HG02763 (cell line): ENCODE results near the gene SELENOM.

Source experiments
- ATAC-seq: cut with Tn5 transposase; IDR thresholded peaks from one replicate; pipeline ENCODE4 v1.9.1; 2021; ENCODE audit warnings: mild to moderate bottlenecking, moderate library complexity; ENCODE audit not compliant: unreplicated experiment

The SELENOM gene

GRCh38 chr22:31093086-31093850 is 14.1 kb downstream of the SELENOM start:
- ATAC-seq: no peak

DNA sequence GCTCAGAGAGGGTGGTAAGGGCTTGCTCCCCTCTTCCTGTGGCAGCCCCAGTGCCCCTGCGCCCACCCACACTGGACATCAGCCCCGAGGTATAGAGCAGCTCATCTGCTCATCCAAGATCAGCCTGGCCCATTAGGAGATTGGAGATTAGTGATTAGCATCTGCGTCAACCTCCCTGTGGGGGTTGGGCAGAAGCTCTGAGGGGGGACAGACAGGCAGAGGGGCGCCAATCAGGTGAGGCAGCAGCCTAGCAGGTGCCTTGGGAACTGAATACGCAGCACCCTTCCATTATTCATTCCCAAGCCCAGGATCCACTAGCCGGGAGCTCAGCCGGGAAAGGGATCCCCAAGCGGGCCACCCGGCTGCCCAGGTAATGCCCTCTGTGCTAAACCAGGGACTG is 15.2 kb downstream of the SELENOM start:
- no peak for ATAC-seq

GRCh38 chr22:31091106-31091975 is 16.0 kb downstream of the SELENOM start:
- no peak for ATAC-seq

DNA sequence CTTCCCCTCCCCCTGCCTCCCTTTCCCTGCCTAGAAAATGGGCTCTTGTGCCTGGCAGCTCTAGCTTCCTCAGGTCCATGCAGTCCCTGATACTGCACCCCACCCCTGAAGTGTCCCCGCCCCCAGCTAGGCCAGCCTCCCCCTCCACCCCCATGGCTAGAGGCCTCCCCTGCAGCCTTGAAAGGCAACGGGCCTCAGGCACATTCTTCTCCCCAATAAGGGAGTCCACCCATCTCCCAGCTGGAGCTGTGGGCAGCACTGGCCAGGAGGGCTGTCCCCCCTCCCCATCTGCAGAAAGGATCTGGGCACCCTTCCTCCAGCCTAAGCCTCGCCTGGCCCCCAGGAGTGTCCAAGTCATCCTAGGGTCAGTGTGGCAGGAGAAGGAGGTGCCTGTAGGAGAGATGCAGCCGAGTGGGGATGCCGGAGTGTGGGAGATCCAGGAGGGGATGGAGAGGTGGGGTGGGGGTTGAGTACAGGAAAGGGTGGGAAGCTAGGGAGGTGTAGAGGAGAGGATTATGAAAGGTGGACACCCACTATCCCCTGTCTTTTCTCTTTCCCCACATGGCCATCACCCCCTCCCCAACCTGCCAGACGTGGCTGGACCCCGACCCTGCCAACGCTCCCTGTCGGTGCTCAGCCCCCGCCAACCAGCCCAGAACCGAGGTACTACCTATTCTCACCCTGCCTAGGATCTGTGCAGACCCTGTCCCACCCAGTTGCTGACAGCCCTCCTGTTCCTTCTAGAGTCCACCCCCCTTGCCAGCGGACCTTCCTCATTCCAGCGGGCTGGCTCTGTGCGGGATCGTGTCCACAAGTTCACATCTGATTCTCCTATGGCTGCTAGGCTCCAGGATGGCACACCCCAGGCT is 16.9 kb downstream of the SELENOM start:
- no peak for ATAC-seq

GRCh38 chr22:31089160-31090100 is 17.9 kb downstream of the SELENOM start:
- no peak for ATAC-seq

- no peak for ATAC-seq
These were observed 19.0 kb downstream of the SELENOM start for GRCh38 chr22:31088233-31088986.

GRCh38 chr22:31087744-31088215 is 19.6 kb downstream of the SELENOM start:
- ATAC-seq: no peak

- ATAC-seq: no peak
These were observed 20.6 kb downstream of the SELENOM start for GRCh38 chr22:31086703-31087330.

- no peak for ATAC-seq
These were observed 21.4 kb downstream of the SELENOM start for GRCh38 chr22:31085928-31086327.

GRCh38 chr22:31085493-31085824 is 21.9 kb downstream of the SELENOM start:
- no peak for ATAC-seq

GRCh38 chr22:31084811-31085492 is 22.4 kb downstream of the SELENOM start:
- ATAC-seq: peak; percentile 67

- no peak for ATAC-seq
These were observed 23.2 kb downstream of the SELENOM start for GRCh38 chr22:31083923-31084810.

DNA sequence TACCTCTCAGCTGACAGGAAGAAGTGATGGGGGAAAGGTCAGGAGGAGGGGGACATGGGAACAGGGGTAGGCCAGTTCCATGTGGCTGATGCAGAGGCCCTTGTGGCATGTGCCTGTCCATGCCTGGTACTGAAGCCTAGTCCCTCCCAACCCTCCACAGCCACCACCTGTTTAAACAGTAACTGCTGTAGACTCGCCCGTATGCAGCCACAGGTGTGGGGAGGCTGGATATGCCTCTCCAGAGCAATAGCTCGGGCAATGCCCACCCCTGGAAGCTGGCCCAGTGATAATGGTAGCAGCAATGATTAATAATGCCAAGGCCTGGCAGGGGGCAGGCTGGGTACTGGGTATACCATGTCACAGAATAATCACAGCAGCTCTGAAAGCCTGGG is 24.0 kb downstream of the SELENOM start:
- ATAC-seq: no peak

DNA sequence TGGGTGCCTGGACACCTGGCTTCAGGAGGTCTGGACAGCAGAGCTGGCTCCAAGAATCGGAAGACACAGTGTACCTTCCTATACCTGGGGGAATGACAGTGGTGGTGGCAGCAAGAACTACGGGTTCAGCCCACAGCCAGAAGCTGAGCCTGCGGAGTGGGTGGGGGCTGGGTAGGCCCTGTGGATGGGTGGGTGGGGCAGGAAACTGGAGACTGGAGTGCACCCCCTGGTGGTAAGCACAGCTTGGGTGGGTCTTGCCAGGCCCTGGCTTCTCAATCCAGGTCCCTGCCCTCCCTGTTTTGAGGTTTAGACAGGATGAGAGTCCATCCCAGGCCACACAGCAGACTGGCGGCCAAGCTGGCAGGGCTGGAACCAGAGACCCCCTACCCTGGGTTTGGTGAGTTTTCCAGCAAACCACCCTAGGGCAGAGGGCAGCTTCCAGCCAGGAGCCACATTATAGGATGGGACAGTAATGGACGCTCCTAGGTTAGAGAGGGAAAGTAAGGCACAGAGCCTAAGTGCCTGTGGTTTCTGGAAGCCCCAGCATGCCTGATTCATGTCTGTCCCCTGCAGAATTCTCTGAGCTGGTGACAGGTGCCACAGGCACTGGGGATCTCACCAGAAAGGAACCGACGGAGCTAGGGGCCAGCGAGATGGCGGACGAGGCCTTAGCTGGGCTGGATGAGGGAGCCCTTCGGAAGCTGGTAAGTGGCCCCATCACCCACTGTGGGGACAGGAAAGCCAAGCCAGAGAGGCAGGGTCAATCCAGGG is 24.6 kb downstream of the SELENOM start:
- no peak for ATAC-seq

GRCh38 chr22:31081963-31082605 is 25.3 kb downstream of the SELENOM start:
- ATAC-seq: no peak
